GM12873 (cell line): ENCODE measurements around the gene POLE.

Experiments used
- TF ChIP-seq, protein P1 (sequence below): IDR thresholded peaks from 2 replicates; pipeline ENCODE4 v1.5.1; 2012; ENCODE audit warnings: low read depth, mild to moderate bottlenecking, moderate library complexity, low read length, control low read depth; ENCODE audit not compliant: insufficient read depth; ENCODE audit errors: missing control alignments

POLE gene

DNA sequence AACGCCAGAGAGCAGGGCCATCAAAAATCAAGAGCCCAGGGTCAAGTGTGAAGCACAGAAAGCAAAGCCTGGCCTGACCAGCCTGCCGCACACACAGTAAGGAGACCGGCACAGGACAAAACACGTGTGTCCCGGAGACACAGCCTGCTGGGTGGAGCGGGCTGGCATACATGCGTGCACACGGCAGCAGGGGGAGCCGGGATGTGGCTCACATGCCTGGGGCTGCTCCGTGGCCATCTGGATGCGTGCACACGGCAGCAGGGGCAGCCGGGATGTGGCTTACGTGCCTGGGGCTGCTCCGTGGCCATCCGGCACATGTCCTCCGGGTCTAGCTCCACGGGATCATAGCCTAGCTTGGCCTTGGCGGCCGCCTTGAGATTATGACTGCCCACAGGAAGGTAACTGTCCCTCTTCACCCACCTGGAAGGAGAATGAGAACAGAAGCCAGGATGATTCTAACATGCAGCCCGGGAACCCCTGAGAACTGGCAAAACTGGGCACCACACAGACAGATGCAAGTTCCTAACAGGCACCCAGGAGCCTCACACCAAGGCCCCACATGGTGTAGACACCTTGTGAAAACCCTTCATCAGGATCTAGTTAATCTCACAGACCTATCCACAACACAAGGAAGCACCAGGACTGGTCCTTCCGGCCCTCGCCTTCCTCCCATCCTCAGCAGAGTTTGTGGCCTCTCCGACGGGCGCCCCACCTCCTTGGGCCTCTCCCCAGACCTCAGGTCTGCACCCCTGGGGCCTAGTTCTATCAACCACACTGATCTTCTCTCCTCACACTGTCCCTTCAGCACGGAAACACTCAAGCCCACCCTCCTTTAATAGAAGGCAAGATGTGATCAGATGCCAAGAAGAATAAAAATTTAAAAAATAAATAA is 13.6 kb downstream of the POLE start:
- TF ChIP-seq, protein P1, sequence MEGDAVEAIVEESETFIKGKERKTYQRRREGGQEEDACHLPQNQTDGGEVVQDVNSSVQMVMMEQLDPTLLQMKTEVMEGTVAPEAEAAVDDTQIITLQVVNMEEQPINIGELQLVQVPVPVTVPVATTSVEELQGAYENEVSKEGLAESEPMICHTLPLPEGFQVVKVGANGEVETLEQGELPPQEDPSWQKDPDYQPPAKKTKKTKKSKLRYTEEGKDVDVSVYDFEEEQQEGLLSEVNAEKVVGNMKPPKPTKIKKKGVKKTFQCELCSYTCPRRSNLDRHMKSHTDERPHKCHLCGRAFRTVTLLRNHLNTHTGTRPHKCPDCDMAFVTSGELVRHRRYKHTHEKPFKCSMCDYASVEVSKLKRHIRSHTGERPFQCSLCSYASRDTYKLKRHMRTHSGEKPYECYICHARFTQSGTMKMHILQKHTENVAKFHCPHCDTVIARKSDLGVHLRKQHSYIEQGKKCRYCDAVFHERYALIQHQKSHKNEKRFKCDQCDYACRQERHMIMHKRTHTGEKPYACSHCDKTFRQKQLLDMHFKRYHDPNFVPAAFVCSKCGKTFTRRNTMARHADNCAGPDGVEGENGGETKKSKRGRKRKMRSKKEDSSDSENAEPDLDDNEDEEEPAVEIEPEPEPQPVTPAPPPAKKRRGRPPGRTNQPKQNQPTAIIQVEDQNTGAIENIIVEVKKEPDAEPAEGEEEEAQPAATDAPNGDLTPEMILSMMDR, result no peak

DNA sequence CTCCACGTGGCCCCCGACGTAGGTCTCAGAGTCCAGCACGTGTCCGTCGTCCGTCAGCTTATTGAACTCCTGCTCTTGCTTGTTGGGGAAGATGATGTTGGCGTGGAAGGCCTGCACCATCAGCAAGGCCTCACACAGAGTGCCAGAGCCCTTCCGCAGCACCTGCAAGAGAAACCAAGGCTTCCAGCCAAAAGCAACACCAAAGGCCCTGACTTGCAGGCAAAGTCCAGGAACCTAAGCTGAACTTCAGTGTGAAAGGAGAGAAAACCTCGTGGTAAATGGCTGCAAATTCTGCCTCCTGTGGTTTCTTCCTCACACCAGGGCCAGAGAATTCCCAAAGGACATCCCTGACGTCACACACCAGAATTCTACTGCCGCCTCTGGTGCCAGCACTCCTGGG is 14.5 kb downstream of the POLE start:
- TF ChIP-seq, protein P1, result no peak

DNA sequence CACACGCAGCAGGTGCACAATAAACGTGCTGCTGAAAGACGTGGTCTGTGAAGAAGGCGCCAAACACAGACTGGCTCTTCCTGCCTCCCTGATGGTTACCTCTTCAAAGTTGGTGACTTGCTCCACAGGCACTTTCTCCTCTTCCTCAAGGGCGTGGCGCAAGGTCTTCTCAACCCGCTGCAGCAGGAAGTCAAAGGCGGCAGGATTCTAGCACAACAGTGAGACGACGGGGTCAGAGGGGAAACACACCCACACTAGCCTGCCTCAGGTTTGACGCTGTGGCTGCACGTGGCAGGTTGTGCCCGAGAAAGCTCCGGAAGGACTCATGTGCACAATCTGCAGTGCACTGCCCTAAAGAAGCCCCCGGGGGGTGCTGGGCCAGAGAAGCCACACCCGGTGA is 15.0 kb downstream of the POLE start:
- TF ChIP-seq, protein P1, result no peak

DNA sequence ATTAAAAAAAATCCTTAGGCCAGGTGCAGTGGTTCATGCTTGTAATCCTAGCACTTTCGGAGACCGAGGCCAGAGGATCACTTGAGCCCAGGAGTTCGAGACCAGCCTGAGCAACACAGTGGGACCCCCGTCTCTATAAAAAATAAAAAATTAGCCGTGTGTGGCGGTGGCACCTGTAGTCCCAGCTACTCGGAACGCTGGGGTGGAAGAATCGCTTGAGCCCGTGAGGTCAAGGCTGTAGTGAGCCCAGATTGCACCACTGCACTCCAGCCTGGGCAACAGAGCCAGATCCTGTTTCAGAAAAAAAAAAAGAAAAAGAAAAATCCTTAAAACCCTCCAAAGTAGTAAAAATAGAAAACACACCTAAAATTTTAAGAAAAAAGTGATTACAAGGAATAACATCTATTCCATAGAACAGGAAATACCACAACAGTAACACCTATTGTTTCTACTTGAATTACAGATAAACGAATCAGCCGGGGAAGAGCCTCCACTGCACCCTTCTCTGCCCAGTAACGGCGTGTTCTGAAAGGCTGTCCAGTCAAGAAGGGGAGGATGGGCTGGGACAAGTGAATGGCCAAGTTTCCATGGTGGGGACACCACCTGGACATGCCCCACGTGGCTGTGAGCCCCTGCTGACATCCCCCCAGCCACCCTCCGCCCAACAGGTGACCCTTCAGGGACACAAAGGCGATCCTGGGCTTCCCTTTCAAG is 17.8 kb downstream of the POLE start:
- TF ChIP-seq, protein P1, result no peak

DNA sequence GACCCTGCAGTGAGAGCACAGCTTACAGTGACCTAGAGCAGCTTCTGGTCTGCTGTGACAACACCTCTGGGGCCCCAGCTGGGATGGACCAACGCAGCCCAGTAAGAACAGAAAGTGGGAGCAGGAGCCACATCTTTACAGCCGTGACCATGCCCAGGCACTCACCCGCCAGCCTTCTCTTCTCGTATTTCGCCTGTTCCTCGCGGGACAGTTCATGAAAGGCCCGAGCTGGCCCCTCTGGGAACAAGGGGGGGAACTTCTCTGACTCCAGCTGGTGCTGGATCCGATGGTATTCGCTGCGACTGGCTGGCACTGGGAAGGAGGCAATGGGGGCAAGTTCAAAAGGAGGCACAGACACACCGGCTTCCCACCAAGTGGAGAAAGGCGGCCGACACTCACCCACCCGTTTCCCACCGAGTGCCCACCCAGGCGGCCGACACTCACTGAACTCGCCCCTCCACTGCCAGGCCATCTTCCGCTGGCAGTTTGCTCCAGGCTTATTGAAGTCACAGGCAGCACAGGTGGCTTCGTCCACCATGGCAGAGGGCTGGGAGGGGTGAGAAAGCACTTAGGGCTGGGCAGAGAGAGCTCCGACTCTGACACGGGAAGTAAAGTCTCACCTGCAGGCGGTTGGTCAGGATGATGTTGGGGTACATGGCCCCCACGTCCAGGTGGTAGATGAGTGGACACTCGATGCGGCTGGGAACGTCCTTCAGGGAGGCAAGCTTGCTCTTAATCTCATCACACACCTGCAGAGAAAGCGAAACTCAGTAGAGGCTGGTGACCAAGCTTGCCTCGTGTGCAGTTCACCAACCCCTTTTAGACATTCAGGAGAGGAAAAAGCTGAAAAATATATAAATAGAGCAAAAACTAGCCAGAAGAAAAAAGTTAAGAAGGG is 18.7 kb downstream of the POLE start:
- TF ChIP-seq, protein P1, result no peak

DNA sequence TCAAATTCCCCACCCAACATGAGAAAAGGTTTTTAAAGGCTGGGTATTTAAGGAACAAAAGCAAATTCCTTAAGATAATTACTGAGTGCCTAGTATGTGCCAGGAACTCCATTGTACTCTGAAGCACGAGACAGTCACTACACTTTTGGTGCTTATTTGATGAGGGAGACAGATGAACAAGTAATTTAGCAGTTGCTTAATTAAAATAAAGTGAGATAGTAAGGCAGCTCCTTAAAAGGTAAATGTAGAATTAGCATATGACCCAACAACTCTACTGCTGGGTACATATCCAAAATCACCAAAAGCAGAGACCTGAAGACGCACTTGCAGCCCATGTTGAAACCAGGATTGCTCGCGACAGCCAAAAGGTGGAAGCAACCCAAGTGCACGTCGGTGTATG is 21.3 kb downstream of the POLE start:
- TF ChIP-seq, protein P1, result no peak
